ENCODE measurements around the gene ITGAD.

The ITGAD gene

GRCh38 chr16:31473264-31473984 is 80.3 kb downstream of the ITGAD start:
- no peak for DNase-seq (ENCODE audit: insufficient read length, low spot score)
- no peak for FAIRE-seq

- FAIRE-seq (no peak), DNase-seq (ENCODE audit: insufficient read length, low spot score) (no peak)
Measured at GRCh38 chr16:31474173-31474714, 81.1 kb downstream of the ITGAD start.

GRCh38 chr16:31474773-31475738 is 81.9 kb downstream of the ITGAD start:
- DNase-seq (ENCODE audit: insufficient read length, low spot score) (no peak), FAIRE-seq (no peak)

DNA sequence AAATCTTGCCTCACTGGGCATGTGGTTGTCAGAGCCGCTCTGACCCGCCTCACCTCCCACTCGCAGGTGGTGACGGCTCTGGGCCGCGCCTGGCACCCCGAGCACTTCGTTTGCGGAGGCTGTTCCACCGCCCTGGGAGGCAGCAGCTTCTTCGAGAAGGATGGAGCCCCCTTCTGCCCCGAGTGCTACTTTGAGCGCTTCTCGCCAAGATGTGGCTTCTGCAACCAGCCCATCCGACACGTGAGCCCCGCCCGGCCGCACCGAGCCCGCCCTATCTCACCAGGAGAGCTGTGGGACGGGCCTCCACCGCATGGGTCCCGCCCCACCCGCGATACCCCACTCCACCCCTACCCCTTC is 82.8 kb downstream of the ITGAD start:
- DNase-seq (ENCODE audit: insufficient read length, low spot score) (no peak), FAIRE-seq (no peak)

Measured in HTR-8/SVneo (cell line).